Measurements from ENCODE around the gene OSBPL5.
"Not testable (repeated sequence)": the region's sequence is repeated elsewhere in the genome, so short reads cannot be mapped to it uniquely, and the experiment has no call there.

The OSBPL5 gene

GRCh38 chr11:3181725-3182461 lies 16.8 kb upstream of the OSBPL5 start:
- DNase-seq: no peak

GRCh38 chr11:3180869-3181268 lies 15.8 kb upstream of the OSBPL5 start:
- DNase-seq: no peak

- no peak for DNase-seq
Measured at GRCh38 chr11:3178349-3178748, 13.2 kb upstream of the OSBPL5 start.

DNA sequence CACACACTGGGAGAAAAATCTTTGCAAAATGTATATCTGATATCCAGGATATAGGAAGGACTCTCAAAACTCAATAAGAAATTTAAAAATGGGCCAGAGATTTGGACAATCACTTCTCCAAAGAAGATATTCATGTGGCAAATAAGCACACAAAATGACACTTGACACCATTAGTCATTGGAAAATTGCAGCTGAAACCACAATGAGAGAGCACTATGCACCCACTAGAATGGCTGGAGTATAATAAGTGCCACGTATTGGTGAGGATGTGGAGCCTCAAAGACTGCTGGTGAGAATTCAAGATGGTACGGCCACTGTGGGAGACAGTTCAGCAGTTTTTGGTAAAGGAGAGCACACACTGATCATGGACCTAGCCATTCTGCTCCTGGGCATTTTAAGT lies 12.8 kb upstream of the OSBPL5 start:
- no peak for DNase-seq

- DNase-seq: no peak
Measured at GRCh38 chr11:3176487-3176886, 11.4 kb upstream of the OSBPL5 start.

- no peak for DNase-seq
Measured at GRCh38 chr11:3175194-3175593, 10.1 kb upstream of the OSBPL5 start.

- no peak for DNase-seq
Measured at GRCh38 chr11:3174387-3174786, 9.3 kb upstream of the OSBPL5 start.

- DNase-seq: no peak
Measured at GRCh38 chr11:3173795-3174194, 8.7 kb upstream of the OSBPL5 start.

- DNase-seq: no peak
Measured at GRCh38 chr11:3171931-3172560, 6.9 kb upstream of the OSBPL5 start.

DNA sequence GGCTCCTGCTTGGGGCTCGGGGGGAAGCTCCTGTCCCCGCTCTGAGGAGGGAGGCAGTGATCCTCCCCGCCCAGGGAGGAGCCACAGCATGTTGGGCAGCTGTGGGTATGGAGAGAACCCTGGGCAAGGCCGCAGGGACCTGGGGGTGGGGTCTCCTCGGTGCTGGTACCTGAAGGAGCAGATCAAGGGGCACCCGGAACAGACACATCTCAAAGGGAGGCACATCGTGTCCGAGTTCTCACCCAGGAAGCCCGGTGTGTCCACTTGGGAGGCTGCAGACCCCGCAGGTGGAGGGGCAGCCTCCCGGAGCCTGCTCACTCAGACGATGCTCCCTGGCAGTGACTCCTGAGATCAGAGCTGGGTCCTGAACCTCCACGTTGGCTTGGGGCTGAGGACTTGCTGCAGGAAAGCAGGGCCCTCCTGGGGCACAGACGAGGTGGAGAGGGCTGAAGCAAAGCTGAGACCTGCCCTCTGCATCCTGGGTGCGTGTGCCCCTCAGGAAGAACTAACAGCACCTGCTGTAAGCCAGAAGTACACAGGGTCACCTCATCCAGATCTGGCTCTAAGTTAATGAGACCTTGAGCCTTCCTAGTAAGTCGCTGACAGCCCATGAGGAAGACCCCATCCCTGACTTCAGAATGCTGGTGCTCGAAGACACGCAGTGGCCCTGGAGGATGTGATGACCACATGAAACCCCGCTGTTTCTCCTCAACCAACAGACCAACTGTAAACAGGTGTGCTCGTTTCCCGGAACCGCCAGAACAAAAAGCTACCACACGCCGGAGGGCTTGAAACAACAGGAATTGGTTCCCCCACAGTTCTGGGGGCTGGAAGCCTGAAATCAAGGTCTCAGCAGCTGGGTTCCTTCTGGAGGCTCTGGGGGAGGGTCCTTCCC lies 5.9 kb upstream of the OSBPL5 start:
- DNase-seq: no peak

DNA sequence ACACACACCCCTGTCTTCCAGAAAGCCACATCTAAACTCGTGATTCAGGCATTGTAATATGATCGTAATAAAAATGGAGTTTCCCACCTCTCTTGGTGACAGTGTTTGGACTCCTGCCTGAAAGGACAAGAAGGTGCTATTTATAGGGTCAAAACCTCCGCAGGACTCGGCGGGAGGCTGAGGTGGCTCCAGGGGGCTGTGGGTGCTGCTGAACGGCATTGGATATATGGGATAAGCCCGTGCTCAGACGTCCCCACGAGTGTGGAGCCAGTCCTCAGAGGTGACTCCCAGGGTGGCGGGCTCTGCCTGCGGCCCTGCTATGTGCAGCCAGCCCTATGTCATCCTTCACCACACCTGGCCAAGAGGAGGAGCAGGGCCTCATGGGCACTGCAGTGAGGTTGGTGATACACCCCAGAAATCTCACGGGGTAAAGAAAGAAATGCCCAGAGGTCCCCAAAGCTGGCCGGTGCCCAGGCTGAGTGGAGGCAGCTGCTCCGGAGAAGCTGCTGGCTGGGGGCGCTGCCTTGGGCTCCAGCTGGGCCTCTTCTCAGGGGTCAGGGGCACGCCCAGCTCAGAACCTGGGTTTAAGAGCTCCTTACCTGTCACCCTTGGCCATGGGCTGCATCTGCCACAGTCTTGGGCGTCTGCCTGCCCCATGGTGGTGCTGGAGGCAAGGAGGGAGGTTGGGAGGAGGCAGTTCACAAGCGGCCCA lies 5.1 kb upstream of the OSBPL5 start:
- DNase-seq: no peak

DNA sequence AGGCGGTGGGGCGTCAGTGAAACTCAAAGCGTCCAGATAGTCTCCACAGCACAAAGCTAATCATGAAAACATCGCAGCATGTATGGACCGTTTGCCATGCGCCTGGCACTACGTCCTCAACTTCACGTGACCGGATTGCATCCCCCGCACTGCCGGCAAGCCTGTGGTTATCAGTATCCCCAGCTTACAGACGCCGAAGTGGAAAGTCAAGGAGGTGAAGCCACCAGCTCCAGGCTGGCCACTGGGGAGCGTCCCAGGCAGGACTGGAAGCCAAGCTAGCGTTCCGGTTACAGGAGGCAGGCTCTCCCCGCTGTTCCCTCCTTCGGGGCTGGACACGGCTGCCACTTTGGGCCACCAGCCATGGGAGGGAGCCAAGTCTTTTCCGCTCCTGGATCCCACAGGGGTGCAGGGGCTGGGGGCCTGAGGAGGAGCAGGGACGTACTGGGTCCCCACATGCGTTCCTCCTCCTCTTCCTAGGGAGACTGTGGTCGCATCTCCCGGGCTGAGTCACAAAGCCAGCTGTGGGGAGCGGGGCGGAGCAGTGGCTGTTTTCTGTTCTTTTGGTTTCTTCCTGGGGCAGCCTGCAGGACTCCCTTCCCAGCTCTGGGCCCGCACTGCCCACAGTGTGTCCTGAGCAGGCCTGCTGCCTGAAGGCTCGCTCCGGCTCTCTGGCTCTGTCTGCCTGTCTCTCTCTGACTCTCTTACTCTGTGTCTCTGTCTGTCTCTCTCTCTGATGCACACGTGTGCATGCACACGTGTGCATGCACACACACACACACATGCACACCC lies 4.3 kb upstream of the OSBPL5 start:
- DNase-seq: no peak

DNA sequence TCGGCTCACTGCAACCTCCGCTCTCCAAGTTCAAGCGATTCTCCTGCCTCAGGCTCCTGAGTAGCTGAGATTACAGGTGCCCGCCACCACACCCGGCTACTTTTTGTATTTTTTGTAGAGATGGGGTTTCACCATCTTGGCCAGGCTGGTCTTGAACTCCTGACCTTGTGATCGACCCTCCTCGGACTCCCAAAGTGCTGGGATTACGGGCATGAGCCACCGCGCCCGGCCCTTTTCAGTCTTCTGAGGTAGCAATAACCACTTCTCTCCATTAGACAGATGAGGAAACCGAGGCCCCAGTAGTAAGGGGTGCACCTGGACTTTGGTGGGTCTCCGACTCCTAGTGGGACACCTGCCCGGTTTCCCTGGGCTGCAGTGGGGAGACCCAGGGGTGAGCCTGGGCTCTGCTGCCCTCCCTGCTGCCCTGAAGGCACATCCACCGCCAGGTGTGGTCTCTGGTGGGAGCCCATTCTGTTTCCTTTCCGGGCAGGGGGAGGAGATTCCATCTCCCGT lies 3.7 kb upstream of the OSBPL5 start:
- not testable (repeated sequence) for DNase-seq

DNA sequence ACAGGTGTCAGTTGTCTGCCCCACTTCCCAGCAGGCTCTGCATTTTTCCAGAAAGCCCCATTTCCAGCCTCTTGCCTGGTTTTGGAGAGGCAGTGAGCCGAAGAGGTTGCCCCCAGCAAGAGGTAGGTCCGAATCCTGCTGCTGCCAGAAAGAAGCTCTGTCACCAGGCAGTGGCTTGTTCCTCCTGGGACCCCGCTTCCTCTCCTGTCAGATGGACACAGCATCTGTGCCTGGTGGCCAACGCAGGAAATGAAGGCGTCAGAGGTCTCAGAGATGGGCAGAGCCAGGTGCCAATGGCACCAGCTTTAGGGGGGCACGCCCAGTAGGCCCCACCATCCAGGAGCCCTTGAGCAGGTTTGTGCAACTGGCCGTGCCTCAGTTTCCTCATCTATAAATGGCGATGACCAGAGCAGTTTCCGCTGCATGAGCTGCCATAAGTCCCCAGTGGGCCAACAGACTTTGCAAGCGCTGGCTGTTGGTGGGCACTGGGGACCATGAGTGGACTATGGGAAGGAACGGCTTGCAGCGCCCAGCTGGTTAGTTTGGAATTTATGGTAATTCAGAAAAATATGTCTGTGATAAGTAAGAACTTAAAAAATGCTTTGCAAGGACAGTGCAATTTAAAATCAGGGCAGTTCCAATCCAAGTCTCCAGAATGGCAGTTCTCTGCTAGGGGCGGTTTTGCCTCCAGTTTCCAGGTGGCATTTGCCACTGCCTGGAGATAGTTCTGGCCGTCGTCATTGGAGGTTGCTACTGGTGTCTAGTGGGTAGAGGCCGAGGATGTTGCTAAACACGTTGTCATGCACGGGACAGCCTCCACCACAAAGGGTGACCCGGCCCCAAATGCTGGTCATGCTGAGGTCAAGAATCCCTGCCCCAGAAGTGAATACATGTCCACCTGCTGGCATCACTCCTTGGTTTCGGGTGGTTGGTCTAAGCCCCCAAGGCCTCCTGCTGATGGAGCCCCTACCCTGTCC lies 2.3 kb upstream of the OSBPL5 start:
- no peak for DNase-seq

GRCh38 chr11:3166268-3167142 lies 1.4 kb upstream of the OSBPL5 start:
- DNase-seq: no peak

DNA sequence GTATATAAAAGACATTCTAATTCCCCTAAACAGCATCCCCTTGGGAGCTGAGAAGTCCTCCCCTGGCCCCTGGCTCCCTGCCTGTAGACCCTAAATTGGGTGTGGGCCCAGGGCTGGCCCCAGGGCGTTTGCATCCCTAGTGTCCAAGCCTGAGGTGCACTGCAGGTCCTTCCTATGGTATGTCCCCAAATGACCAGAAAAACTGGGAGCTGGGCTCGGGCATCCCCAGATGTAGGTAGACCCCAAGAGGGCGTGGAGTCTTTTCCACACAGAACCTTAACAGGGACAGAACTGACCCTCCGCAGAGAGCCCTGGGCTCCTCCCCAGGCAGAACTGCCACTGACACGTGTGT lies 782 bp upstream of the OSBPL5 start:
- DNase-seq: no peak

GRCh38 chr11:3164552-3165151 lies 458 bp downstream of the OSBPL5 start:
- DNase-seq: no peak

- no peak for DNase-seq
Measured at GRCh38 chr11:3164138-3164551, 965 bp downstream of the OSBPL5 start.

DNA sequence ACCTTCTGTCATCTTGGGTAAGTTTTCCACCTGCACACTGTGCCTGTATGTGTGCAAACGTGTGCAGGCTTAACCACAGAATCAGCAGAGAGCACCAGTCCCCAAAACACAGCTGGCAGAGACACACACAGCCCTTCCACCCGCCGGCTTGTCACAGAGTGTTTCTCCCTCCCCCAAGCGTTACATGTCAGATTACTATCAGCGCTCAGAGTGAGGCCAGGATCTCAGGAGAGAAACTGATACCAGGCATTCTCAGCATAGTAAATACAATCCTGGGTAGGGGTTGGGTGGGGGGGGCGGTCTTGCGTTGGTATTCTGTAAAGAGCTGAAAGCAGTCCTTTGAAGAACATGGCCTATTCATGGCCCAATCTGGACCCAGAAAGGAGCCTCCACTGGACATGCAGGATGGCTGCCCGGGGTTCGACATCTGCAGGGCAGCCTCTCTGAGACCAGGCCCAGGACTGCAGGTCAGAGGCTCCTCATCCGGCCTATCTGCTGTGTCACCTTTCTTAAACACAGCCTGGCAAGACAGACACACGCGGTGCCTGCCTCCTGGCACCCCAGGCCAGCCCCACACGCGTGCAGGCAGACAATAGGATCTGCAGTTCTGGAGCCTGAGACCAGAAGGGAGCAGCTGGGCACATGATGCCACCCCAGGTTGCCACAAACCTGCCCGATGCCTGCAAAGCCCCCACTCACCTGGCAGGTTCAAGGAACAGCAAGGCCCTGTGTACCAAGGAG lies 1.7 kb downstream of the OSBPL5 start:
- no peak for DNase-seq
